ENCODE results near the gene PPEF1.

The PPEF1 gene, protein sequence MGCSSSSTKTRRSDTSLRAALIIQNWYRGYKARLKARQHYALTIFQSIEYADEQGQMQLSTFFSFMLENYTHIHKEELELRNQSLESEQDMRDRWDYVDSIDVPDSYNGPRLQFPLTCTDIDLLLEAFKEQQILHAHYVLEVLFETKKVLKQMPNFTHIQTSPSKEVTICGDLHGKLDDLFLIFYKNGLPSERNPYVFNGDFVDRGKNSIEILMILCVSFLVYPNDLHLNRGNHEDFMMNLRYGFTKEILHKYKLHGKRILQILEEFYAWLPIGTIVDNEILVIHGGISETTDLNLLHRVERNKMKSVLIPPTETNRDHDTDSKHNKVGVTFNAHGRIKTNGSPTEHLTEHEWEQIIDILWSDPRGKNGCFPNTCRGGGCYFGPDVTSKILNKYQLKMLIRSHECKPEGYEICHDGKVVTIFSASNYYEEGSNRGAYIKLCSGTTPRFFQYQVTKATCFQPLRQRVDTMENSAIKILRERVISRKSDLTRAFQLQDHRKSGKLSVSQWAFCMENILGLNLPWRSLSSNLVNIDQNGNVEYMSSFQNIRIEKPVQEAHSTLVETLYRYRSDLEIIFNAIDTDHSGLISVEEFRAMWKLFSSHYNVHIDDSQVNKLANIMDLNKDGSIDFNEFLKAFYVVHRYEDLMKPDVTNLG

DNA sequence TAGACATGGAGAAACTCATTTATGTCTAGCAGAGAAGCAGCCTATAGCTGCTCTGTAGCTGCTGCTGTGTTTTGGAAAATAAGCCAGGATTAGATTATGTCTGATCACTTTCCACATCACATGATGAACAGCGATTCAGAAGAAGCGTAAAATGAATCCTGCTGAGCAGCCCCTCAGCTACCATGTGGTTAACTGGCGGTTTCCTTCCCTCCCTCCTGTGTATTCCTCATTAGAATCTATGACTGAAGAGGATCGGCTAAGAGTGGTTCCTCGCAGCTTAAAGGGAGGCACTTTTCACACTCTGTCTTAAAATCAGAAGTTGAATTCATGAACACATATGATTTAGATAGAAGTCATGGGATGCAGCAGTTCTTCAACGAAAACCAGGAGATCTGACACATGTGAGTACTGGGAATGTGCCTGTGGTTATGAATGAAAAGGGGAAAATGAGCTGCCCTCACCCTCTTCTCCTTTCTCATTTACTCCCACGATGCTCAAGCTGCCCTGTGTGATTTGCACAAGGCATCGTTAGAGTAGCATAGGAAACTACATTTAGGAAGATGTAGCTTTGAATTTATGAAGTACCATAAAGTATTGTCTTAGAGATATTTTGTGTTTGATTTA is at the start of gene PPEF1:
PPEF1 (plus strand) TSS at position 220 of the 624 bp plus-strand sequence; CDS start at position 356, 136 bp downstream.
- no peak for DNase-seq (ENCODE audit: low read depth)
- no peak within 1 kb of the TSS for H3K4me3 ChIP-seq (ENCODE audit: low read length)
- TF ChIP-seq, protein P1, sequence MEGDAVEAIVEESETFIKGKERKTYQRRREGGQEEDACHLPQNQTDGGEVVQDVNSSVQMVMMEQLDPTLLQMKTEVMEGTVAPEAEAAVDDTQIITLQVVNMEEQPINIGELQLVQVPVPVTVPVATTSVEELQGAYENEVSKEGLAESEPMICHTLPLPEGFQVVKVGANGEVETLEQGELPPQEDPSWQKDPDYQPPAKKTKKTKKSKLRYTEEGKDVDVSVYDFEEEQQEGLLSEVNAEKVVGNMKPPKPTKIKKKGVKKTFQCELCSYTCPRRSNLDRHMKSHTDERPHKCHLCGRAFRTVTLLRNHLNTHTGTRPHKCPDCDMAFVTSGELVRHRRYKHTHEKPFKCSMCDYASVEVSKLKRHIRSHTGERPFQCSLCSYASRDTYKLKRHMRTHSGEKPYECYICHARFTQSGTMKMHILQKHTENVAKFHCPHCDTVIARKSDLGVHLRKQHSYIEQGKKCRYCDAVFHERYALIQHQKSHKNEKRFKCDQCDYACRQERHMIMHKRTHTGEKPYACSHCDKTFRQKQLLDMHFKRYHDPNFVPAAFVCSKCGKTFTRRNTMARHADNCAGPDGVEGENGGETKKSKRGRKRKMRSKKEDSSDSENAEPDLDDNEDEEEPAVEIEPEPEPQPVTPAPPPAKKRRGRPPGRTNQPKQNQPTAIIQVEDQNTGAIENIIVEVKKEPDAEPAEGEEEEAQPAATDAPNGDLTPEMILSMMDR (IDR thresholded peaks at IDR 0.05; ENCODE audit: insufficient read depth, low read depth, low read length, missing control alignments) = no peak

DNA sequence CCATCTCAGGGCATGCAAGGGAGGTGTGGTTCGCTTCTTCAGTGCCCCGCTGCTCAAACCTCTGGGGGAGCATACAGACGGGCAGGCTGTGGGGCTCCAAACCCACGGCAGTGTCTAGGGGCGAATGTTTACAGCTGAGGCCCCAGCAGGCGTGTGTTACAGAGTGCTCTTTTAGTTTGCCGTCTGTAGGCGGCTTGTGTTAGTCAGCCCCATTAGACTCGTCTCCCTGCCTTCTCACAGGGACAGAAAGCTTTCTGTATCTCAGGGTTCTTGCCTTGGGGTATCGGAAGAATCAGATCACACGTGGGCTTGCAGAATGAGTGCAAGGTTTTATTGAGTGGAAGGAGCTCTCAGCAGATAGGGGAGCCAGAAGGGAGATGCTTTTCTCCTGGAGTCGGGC is 46.2 kb upstream of the PPEF1 start:
- H3K4me3 ChIP-seq (ENCODE audit: low read length) = no peak overlapping the region
- TF ChIP-seq, protein P1 (IDR thresholded peaks at IDR 0.05; ENCODE audit: insufficient read depth, low read depth, low read length, missing control alignments) = no peak
- DNase-seq (ENCODE audit: low read depth) = no peak

DNA sequence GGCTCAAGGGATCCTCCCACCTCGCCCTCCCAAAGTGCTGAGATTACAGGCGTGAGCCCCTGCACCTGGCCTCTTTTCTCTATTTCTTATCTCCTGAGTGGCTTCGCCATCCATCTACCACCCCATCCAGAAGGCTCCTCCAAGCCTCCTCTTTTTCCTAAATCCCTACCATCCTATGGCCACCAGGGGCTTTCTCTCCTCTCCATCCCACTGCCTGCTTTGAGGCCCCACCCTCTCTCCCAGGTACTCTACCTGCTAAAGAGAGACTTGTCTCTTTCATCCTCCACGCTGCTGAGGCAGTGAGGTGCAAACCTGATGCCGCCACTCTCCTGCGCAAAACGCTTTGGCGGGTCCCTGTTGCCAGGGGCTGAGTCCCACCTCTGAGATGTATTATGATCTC is 42.5 kb upstream of the PPEF1 start:
- TF ChIP-seq, protein P1 (IDR thresholded peaks at IDR 0.05; ENCODE audit: insufficient read depth, low read depth, low read length, missing control alignments) = no peak
- DNase-seq (ENCODE audit: low read depth) = no peak
- no peak overlapping the region for H3K4me3 ChIP-seq (ENCODE audit: low read length)

DNA sequence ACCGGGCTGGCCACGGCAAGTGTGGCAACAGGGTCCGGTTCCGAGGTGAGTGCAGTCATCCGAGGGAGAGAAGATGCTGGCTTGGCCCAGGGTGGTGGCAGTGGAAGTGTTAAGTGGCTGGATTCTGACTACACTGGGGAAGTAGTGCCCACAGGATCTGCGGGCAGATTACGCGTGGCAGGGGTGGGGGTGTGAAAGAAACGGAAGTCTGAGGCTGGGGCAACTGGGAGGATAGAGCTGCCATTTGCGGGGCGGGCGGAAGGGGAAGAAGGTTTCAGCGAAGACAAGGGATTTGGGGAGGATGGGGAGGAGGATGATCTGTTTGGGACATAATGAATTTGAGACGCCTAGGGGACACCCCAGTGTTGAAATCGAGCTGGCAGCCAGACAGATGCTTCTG is 40.8 kb upstream of the PPEF1 start:
- TF ChIP-seq, protein P1 (IDR thresholded peaks at IDR 0.05; ENCODE audit: insufficient read depth, low read depth, low read length, missing control alignments) = no peak
- H3K4me3 ChIP-seq (ENCODE audit: low read length) = no peak overlapping the region
- no peak for DNase-seq (ENCODE audit: low read depth)

DNA sequence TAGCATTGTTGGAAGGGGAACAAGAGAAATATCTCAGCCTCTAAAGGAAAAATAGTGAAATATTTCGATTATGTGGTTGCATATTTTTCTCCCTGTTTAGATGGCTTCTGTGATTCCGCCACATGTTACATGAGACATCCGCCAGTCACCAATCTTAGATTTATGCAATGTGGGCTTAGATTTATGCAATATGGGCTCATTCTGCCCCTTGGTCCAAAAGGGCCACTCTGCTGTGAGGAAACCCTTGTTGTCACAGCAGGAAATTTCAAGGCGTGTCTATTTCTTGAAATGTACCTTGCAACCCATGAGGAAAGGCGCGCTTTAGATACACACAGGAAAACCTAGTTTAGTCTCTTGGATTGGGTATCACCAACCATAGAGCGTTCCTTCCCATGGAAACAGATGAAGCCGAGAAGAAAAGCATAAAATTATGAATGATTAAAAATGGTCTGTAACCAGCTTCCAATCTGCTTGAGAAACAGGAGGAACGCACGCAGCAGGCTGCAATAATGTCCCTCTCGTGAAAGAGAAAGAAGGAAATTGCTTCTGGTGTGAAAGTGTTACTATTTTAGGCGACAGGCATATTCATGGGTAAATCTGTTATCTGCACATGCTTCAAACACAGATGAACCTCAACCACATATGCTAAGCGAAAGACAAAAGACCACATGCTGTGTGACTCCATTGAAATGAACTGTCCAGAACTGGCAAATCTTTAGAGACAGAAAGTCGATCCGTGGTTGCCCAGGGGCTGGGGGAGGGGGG is 39.2 kb upstream of the PPEF1 start:
- TF ChIP-seq, protein P1 (IDR thresholded peaks at IDR 0.05; ENCODE audit: insufficient read depth, low read depth, low read length, missing control alignments) = no peak
- no peak for DNase-seq (ENCODE audit: low read depth)
- H3K4me3 ChIP-seq (ENCODE audit: low read length) = no peak overlapping the region

DNA sequence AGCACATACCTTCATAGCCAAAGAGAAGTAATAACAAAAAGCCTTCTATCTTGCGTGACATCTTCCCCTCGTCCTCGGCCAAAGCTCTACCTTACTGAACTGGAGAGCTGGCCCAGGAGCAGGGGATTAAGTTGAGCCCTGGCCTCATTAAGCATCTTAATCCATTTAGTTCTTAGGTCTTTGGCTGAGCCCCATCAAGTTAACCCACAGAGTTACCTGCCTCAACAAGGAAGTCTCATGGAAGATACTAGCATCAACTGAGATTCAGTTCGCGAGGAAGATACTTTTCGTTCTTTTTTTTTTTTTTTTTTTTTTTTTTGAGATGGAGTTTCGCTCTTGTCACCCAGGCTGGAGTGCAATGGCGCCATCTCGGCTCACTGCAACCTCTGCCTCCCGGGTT is 35.4 kb upstream of the PPEF1 start, which contains the start of gene RS1:
RS1 (minus strand) TSS at position 101 of the 400 bp plus-strand sequence; CDS start at position 61, 40 bp downstream.
- no peak for DNase-seq (ENCODE audit: low read depth)
- H3K4me3 ChIP-seq (ENCODE audit: low read length) = no peak within 1 kb of the TSS
- TF ChIP-seq, protein P1 (IDR thresholded peaks at IDR 0.05; ENCODE audit: insufficient read depth, low read depth, low read length, missing control alignments) = no peak
